Embryonic facial prominence (tissue), 1 donor: ENCODE results near the gene ANKRD9.
"Not testable (repeated sequence)": the region's sequence is repeated elsewhere in the genome, so short reads cannot be mapped to it uniquely, and the experiment has no call there.

ENCODE experiments used
- DNase-seq: peaks from one replicate; pipeline ENCODE4 v3.0.0-alpha.2; 2016; ENCODE audit errors: extremely low spot score

ANKRD9 gene

GRCh38 chr14:102538602-102539543, 29.3 kb upstream of the ANKRD9 start:
- no peak for DNase-seq

DNA sequence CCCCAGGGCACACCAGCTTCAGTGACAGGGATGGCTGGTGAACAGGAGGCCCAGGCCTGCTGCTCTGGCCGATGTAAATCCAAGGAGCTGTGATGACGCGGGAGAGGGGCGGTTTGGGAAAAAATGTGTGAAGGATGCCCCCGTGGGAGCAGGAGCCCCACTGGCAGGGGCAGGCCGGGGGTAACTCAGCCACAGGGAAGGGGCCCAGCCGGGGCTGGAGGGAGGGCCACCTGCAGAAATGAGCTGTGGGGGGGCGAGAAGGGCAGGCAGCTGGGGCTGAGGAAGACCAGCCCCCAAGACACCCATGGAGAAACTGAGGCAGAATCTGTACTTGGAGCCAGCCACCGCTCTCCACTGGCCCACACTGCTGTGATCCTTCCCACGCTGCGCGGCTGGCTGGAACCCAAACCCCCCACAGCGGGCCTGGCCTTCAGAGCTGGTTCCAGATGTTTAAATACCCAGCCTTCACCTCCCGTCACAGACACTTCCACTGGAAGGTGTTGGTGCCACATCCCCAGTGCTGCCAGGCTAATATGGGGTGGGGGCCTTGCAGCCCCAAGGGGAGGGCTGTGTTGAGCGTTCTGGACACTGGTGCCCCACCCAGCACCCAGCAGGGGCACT, 28.5 kb upstream of the ANKRD9 start:
- no peak for DNase-seq

DNA sequence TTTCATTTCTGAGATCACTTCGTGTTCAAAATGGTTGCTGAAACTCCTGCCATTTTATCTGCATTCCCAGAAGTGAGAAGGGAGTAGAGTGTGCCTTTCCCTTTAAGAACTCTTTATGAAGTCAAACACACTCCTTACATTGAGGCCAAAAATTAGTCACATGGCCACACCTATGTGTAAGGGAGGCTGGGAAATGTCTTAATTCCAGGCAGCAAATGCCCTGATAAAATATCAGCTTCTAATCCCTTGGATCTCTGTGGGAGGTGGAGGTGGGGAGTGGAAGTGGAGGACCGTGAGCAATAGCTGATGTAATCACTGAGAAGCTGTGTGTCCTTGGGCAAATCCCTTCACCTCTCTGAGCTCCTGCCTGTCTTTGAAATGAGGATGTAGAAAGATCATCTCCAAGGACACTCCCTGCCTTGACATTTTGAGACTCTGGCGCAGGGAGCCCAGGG, 22.7 kb upstream of the ANKRD9 start:
- no peak for DNase-seq

GRCh38 chr14:102530828-102531478, 21.4 kb upstream of the ANKRD9 start:
- DNase-seq, result no peak

- DNase-seq, result no peak
Observed at GRCh38 chr14:102528431-102529170, 19.0 kb upstream of the ANKRD9 start.

DNA sequence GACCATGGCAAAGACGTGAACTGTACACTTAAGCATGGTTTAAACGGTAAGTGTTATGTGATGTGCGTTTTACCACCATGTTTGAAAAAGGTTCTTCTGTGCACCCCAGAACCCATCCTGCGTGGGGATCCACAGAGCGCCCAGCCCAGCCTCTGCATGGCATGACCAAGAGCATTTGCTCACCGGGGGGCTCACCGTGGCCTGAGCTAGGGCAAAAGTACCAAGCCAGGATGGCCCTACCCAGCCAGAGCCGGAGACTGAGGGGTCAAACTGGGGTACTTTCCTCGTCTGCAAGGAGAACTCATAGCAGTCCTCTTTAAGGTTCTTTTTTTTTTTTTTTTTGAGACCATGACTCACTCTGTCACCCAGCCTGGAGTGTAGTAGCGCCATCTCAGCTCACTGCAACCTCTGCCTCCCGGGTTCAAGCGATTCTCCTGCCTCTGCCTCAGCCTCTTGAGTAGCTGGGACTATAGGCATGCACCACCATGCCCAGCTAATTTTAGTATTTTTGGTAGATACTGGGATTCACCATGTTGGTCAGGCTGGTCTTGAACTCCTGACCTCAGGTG, 16.4 kb upstream of the ANKRD9 start:
- no peak for DNase-seq

DNA sequence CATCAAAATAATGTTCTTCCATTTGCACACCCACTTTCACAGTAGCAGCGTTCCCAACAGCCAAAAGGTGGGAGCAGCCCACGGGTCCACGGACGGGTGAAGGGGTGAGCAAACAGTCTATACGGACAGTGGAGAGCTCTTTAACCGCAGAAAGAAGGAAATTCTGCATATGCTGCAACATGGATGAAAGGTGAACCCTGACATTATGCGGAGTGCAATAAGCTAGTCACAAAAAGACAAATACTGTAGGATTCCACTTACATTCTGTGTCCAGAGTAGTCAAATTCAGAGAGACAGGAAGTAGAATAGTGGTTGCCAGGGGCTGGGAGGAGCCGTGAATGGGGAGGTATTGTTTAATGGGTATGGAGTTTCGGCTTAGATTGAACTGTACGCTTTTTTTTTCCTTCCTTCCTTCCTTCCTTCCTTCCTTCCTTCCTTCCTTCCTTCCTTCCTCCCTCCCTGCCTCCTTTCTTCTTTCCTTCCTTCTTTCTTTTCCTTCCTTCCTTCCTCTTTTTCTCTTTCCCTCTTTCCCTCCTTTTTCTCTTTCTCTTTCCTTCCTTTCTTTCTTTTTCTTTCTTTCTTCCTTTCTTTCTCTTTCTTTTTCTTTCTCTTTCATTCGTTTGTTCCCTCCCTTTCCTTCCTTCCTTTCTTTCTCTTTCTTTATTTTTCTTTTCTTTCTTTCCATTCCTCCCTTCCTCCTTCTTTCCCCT, 15.8 kb upstream of the ANKRD9 start:
- no peak for DNase-seq

GRCh38 chr14:102524451-102525218, 15.1 kb upstream of the ANKRD9 start:
- peak; percentile 93 for DNase-seq

- no peak for DNase-seq
Observed at GRCh38 chr14:102523569-102524450, 14.2 kb upstream of the ANKRD9 start.

DNA sequence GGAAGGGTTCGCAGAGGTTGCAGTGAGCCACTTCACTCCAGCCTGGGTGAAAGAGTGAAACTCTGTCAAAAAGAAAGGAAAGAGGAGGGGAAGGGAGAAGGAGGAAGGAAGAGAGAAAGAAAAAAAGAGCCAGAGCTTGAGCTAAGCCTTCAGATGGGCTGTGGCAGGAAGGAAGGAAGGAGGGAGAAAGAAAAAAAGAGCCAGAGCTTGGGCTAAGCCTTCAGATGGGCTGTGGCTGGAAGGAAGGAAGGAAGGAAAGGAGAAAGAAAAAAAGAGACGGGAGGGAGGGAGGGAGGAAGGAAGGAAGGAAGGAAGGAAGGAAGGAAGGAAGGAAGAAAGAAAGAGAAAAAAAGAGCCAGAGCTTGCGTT, 13.6 kb upstream of the ANKRD9 start:
- no peak for DNase-seq

DNA sequence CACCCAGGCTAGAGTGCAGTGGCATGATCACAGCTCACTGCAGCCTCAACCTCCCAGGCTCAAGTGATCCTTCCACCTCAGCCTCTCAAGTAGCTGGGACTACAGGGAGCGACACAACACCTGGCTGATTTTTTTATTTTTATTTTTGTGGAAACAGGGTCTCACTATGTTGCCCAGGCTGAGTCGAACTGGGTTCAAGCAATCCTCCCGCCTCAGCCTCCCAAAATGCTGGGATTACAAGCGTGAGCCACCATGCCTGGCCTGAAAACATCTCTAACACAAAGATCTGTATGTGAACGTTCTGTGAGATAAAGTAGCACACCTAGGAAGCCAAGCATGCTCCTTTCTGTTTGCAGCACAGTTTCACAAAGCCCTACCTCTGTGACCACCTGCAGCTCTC, 10.1 kb upstream of the ANKRD9 start:
- not testable (repeated sequence) for DNase-seq

DNA sequence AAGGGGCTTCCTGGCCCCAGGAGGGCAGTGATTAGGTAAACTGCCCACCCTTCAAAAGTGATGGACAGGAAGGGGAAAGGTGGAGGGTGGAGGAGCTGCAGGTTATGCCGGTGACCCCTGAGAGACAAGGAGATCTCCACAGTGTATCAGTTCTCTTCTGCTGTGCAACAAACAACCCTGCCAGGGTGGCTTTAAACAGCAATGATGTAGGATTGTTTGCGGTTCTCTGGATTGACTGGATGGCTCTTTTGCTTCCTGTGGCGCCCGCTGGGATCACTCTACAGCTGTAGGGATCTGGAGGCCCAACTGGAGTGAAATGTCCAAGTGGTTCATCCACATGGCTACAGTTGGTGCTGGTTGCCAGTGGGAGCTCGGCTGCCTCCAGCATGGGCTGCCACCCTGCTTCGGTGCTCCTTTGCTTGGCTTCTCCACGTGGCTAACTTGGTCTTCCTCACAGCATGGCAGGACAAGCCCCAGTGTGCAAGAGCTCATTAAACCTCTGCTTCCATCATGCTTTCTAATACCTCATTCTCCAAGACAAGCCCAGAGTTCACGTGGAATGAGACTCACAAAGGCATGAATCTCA, 8.6 kb upstream of the ANKRD9 start:
- no peak for DNase-seq

DNA sequence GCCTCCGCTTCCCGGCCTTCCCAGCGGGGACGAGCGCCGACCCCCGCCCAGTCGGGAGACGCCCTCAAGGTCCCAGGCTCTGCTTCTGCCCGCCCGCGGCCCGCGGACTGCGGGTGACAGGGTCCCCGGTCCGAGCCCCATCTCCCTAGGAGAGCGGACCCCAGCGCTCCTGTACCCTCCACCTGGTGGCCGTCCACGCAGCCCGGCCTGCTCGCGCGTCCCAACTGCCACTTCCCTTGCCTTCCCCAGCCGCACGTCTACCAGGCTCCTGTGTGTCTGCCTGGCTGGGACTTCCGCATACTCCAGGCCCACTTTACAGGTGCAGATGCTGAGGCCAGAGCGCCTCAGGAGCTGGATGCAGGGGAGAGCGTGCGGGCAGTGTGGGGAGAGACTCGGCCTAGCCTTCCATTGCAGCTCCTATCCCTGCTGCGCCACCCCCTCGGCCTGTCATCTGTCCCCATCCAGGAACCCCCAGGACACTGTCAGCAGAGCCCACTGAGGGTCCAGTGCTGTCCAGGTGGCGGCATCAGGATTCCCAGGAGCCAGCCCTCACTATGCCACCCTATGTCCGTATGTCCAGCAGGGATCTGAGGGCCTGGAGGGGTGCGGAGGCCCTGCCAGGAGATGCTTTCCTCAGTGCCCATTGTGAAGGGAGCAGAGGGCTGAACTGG, 8.0 kb upstream of the ANKRD9 start:
- no peak for DNase-seq

GRCh38 chr14:102516531-102517391, 7.2 kb upstream of the ANKRD9 start:
- no peak for DNase-seq

GRCh38 chr14:102514987-102515733, 5.6 kb upstream of the ANKRD9 start:
- no peak for DNase-seq
